Hematopoietic multipotent progenitor cell treated with erythropoietin and hydrocortisone succinate and interleukin-3 and kit ligand, for 15 days (in vitro differentiated cells): ENCODE results near the gene UTP25.
"Not testable (repeated sequence)": the region's sequence is repeated elsewhere in the genome, so short reads cannot be mapped to it uniquely, and the experiment has no call there.

Experiments
- DNase-seq: peaks from one replicate; pipeline ENCODE4 v3.0.0-alpha.2; 2015; ENCODE audit warnings: low spot score

The UTP25 gene

GRCh38 chr1:209873067-209873799 lies 45.5 kb downstream of the UTP25 start:
- DNase-seq: no peak

- DNase-seq: no peak
Measured at GRCh38 chr1:209875515-209875914, 47.7 kb downstream of the UTP25 start.

- no peak for DNase-seq
Measured at GRCh38 chr1:209876078-209876800, 48.5 kb downstream of the UTP25 start.

GRCh38 chr1:209877087-209877764 lies 49.5 kb downstream of the UTP25 start:
- no peak for DNase-seq

GRCh38 chr1:209878964-209879363 lies 51.2 kb downstream of the UTP25 start:
- DNase-seq: no peak

GRCh38 chr1:209879539-209879938 lies 51.8 kb downstream of the UTP25 start:
- DNase-seq: no peak

GRCh38 chr1:209880031-209880430 lies 52.3 kb downstream of the UTP25 start:
- no peak for DNase-seq

- no peak for DNase-seq
Measured at GRCh38 chr1:209881619-209882018, 53.8 kb downstream of the UTP25 start.

- DNase-seq: no peak
Measured at GRCh38 chr1:209882286-209882685, 54.5 kb downstream of the UTP25 start.

- DNase-seq: no peak
Measured at GRCh38 chr1:209882942-209883340, 55.2 kb downstream of the UTP25 start.

- no peak for DNase-seq
Measured at GRCh38 chr1:209883341-209883971, 55.7 kb downstream of the UTP25 start.

- no peak for DNase-seq
Measured at GRCh38 chr1:209884249-209884648, 56.5 kb downstream of the UTP25 start.

- no peak for DNase-seq
Measured at GRCh38 chr1:209884665-209885117, 56.9 kb downstream of the UTP25 start.

- DNase-seq: no peak
Measured at GRCh38 chr1:209885403-209886218, 57.8 kb downstream of the UTP25 start.

GRCh38 chr1:209886219-209886536 lies 58.4 kb downstream of the UTP25 start:
- no peak for DNase-seq

- DNase-seq: not testable (repeated sequence)
Measured at GRCh38 chr1:209888291-209889076, 60.7 kb downstream of the UTP25 start.

- DNase-seq: no peak
Measured at GRCh38 chr1:209889077-209889418, 61.3 kb downstream of the UTP25 start.

- no peak for DNase-seq
Measured at GRCh38 chr1:209890641-209891330, 63.0 kb downstream of the UTP25 start.

GRCh38 chr1:209893751-209894150 lies 66.0 kb downstream of the UTP25 start:
- no peak for DNase-seq

- no peak for DNase-seq
Measured at GRCh38 chr1:209895709-209896108, 67.9 kb downstream of the UTP25 start.
